ENCODE data around the gene ARPP21. TPM values are rescaled to one million over a fixed set of nuclear protein-coding genes. Genes with fewer than 3 reads are reported as not detected.

Gene ARPP21
- polyA plus RNA-seq, 1 donor: 219 TPM

DNA sequence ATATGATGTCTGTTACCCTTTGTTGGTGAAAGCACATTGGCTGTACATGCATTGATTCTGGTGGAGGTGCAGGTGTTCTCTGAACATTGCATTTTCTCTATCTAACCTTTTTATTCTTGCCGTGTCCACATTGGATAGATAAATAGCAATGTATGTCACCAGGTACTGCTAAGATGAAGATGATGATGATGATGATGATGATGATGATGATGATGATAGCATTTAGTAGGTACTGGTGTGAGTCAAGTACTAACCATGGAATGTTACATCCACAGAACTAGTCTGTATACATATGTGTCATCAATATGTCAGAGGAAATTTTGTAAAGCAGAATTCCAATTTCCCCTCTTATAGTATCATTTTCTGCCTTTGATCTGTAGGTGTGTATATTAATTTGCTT, 36.3 kb downstream of the ARPP21 start:
- DNase-seq (ENCODE audit: low read depth): no peak

DNA sequence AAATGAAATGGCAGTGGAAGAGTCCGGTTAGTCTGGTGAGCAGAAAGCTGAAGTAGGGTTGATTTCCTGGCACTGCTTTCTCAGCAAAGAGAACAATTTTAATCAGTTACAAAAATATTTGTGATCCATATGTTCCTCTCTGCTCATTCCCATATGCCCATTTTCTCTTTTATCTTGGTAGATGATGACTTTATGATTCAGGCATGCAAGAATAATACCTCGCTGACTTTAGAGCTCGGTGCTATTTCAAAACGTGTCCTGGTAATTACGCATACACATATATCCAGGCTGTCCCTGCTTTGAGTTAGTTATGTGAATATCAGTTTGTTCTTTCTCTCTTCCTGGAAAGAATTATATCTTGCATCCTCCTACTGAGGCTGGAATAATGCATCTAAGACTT, 38.5 kb downstream of the ARPP21 start:
- no peak for DNase-seq (ENCODE audit: low read depth)

DNA sequence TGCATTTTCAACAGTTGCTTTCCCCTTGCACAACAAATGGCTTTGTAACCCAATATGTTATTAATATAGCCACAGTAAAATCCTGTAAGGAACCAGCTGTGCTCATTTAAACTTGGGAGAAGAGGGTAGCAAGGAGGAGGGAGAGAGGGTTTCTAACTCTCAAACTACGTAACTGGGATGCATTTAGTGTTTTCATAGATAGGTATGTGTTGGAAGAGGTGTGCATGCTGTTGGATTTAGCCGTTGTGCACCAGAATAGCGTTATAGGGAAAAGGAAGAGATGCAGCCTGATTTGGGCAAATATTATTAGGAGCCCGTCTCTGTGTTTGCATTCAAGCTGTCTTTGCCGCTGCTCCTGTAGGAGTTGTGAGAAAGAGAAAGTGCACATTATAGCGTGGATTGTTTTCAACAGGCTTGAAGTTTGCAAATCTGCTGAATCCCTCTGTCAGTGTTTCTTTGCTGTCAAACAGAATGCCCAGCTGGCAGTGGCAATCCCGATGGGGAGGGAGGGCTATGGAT, 39.4 kb downstream of the ARPP21 start:
- no peak for DNase-seq (ENCODE audit: low read depth)

DNA sequence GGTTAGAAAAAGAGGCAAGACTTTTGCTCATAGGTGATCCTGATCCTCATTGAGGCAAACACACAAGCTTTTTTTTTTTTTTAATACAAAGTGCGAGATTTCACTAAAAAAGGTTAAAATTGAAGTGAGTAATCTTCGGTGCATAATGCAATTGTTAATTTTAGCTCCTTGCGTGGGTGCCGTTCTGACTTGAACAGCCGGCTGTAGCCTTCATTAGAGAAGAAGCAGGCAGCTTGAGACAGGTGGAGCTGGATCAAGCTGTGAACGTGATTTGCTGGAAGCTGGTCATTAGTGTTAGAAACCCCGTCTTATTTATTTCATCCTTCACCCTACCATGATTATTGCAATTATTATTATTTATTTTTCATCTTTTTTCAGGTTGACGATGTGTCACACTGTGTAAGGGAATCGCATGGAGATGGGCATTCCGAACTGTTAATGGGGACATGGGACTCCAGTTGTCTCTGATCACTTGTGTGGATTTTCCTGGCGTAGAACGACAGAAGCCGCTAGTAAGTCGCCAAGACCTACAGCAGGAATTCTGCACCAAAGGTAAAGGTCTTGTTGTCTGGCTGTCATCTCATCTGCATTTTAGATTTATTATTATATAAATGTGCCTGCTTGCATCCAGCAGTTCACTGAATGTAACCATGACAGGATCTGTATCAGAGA, 40.2 kb downstream of the ARPP21 start:
- DNase-seq (ENCODE audit: low read depth): no peak

DNA sequence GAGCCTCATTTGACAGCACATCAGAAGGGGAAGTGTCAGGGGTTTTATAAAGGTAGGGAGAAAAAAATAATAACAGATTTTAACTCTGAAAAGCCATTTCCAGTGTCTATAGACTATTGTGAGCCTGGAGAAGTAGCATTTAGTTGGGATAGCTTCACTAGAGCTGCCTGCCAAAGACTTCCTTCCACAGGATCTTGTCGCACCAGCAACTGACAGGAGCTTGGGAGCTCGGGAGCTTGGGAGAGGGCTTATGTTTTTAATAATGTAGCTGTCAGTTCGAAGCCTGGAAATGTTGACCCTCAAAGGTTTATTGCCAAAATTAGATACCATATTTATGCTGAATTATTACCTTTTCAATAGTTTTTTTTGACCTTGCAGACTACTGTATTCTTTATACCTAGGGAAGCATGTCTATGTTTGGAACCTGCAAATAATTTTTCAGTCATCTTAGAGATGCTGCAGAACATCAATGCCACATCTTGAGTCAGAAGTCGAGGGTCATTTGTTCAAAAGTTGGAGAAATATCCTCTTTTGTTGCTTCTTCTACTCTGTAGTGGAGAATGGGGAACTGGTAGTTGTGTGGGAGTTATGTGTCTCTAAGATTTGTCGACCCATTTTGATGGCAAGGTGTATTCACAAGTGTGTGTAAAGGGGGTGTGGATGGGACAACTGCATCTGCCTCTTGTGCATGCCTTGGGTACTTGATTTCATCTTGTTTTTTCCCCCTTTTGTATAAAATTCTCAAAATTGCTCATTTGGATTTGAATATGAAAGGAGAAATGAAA, 41.7 kb downstream of the ARPP21 start:
- no peak for DNase-seq (ENCODE audit: low read depth)

DNA sequence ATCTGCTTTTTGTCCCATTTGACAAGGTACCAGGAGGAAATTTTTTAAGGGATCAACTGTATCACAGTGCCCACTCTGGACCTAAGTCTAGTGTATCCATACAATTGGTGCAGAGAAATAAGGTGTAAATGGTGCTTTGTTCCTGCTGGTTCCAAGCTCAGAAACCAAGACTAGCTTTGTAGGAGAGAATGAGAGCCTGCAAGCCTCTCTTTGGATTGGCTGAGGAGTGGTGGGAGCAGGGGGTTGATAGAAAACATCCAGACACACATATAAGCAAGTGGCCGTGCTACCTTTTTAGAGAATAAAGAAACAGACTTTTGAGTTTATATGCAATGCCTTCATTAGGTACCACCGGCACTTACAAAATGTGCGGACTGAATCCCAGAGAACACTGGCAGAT, 45.8 kb downstream of the ARPP21 start:
- DNase-seq (ENCODE audit: low read depth): no peak

DNA sequence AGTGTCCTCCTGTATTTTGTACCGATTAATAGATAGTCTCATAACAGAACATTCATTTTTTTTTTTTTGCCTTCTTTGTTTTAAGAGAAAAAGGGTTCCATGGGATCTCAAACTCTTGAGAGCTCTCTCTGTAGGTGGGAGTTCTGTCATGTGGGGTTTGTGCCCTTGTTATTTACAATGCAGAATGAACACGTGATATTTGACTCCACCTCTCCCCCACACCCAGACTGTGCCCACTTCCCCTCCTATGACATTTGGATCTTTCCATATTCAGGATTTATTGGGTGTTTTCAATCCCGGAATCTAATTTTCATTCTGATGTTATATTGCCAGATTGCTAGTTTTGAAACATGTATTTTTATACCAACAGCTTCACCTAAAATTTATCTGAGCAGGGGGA, 49.5 kb downstream of the ARPP21 start:
- DNase-seq (ENCODE audit: low read depth): no peak

DNA sequence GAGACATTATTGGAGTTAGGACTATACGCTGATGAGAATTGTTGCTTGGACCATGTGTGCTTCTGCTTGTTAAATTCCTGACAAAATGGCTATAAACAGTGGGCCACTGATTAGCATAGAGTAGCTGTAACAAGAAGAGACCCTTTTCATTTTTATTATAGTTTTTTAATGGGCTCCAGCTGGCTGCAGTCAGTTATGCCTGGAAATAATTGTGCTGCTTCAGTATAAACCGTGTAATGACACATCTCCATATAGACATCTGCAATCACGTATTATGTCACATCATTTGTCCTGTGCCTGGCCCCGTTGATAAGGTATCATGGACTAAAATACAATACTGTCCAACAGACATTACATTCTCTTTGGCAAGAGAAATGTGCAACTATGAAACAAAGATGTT, 50.9 kb downstream of the ARPP21 start:
- no peak for DNase-seq (ENCODE audit: low read depth)

DNA sequence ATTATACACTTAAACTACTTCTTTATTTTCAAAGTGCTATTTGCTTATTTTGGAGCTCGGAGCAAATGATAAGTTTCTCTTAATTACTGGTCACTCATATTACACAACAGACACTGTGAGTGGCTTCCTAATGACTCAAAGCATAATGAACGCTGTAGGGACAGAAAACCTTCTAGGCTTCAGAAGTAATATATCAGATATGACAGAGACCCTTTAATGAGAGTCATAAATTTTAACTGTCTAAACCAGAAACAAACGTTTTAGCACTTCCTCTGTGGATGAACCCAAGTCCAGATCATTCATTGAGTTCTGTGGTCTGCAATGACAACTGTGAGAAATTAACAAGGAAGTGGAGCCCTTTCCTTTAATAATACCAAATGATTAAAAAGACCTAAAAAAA, 66.6 kb downstream of the ARPP21 start:
- no peak for DNase-seq (ENCODE audit: low read depth)

DNA sequence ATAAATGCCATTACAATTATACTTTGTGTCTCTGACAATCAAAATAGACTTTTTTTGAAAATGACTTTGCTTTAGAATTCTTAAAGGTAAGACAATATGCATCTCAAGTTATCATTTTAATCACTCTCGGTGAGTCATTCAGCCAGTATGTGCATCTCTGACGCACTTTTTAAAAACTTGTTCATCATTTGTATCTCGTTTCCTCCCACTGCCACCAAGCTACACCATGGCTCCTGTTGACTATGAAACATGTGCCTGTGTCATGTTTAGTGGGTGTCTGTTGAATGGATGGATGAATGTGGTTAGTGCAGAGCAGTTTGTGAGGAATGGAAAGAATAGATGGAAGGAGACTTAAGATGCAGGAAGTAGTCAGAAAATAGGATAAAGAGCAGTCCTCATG, 68.6 kb downstream of the ARPP21 start:
- no peak for DNase-seq (ENCODE audit: low read depth)

DNA sequence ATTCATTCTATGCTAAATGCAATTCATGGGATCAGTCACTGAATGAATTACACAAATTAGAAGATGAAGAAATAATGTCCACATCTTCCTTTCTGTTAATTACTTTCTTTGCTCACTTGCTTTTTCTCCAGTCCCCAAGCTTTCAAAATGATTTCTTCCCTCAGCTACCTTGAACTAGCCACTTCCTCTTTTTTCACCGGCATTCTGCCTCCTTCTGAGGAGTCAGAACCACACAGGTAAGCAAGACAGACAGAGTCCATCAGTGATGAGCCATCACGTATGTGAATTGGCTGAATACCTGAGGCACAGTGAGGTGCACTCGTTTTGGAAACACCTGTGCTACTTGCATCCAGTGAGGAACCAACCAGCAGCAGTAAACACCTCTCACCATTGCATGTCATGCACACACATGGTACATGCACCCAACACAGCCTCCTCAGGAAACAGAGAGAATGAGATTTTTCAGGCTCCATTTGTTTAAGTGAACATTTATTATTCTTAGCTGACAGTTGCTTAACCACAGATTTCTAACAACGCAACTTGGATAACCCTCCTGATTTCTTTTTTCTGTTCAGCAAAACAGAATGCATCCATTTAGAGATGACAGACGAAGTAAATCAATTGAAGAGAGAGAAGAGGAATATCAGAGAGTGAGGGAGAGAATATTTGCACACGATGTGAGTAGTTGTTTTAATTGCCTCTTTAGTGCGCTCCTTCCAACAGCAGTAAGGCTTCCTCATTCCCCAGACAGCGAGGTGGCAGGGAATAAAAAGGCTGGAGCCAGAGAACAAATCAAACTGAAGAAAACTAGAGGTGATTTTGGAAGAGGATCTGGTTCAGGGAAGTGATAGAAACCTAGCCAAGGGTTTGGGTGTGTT, 69.3 kb downstream of the ARPP21 start:
- DNase-seq (ENCODE audit: low read depth): no peak

DNA sequence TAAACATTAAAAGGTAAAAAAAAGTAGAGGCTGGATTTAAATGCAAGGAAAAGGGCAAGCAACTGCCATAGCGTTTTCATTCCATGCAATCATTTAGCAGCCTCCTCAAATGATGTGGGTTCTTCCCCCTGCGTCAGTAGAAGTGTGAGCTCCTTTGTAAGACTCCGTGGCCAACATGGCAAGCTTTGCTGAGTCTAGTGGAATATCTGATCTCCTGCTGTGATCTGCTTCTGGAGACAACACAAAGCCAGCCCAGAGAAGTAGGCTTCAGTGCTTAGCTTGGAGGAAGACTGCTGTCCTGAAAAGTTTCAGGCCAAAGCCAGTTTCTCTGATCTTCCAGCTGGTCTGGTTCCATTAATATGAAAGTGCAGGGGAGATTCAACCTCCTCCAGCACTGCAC, 70.4 kb downstream of the ARPP21 start:
- no peak for DNase-seq (ENCODE audit: low read depth)

DNA sequence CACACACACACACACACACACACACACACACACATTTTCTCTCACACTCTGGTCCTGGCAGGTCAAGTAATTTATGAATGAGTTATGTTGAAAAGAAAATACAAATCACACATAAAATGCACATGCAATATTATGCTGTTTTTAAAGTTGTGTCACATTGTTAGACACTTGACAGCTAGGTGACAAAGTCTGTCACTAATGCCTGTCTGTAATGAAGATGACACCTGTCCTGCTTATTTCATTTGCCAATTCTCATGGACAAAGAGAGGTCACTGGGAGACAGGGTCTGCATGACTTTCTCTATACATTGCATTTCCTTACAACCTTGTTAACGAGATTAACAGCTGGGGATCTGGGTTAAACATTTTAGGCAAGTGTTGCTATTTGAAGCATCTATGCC, 71.2 kb downstream of the ARPP21 start:
- DNase-seq (ENCODE audit: low read depth): no peak

DNA sequence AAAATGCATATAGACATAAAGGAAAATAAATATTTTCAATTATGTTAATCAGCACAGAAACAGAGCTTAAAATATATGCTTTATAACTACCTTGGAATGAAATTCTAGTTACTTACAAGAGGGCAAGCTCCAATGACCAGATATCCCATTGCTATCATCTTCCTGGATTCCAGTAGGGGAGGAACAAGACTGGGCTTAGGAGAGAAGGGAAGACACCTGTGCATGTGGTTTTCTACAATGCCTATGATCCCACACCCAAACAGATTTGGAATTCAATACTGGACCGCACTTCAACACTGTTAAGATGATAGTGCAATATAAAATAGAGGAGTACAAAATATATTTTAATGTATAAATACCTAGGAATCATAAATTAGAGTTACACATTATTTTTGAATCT, 79.6 kb downstream of the ARPP21 start:
- DNase-seq (ENCODE audit: low read depth): no peak

DNA sequence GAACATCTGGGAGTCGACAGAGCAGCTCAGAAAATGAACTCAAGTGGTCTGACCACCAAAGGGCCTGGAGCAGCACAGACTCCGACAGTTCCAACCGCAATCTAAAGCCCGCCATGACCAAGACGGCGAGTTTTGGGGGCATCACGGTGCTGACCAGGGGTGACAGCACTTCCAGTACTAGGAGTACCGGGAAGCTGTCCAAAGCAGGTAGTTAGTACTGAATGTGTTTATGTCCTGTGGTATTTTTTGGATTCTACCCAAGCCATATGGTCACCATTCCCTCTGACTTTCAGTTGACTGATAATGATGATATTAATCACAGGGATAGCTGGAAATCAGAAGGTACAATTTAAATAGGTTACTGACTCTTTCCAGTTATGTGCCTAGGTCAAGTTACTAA, 82.3 kb downstream of the ARPP21 start:
- no peak for DNase-seq (ENCODE audit: low read depth)

DNA sequence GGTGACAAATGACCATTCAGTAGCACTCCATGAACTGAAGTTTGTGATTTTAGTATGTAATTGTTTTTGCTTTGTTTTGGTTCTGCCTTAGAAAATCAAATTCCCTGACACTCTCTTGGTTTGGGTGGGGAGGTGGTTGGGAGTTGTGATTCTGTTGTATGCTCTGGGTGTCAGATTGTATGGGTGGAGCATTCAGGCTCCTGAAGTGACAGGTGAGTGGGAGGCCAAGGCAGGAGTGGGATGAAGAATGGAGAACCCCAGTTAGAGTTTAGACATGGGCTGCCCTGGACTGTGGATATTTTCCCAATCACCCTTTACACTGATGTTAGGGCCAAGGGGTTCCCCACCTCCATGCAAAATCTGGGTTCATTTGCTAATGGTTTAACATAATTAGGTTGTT, 83.6 kb downstream of the ARPP21 start:
- no peak for DNase-seq (ENCODE audit: low read depth)

DNA sequence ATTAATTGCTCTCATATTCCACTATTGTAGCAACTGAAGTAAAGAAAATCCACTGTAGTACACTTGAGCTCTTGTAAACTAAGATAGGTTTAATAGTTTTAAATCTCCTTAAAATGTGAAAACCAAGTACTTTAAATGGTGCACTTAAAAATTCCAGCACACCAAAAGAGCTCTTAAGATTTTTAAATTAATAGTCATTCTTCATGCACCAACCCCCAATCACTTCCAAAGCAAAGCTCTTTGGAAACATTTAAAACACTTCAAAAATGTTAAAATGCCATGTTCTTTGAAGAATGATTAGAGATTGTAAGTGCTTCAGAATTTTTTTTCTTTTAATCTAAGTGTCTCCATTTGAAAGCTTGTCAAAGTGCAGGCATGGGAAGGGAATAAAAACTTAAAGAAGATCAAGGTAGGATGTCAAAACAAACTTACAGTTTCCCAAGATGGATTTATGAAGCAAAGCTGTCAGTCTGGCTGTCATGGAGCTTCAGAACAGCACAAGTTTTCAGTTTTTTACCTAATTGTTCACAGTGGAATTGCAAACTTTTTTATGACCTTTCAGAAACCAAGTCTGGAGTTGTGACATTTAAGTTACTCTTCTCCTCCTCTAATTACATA, 84.3 kb downstream of the ARPP21 start:
- DNase-seq (ENCODE audit: low read depth): no peak

DNA sequence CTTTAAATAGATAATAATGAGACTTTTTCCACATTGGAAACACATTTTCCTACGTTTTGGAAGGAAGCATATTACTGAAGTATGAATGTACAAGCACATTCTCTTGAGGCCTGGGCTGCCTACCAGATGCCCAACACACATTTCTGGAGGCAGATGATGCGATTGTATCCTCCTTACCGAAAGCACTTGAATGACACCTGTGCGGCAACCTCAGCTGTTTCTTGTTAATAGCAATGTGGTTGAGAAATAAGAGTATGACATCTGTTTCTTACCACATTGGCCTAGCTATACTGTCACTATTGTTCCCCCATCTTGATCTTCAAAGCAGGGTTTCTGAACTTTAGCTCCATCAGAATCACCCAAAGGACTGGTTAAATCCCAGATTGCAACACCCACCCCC, 84.8 kb downstream of the ARPP21 start:
- DNase-seq (ENCODE audit: low read depth): no peak

DNA sequence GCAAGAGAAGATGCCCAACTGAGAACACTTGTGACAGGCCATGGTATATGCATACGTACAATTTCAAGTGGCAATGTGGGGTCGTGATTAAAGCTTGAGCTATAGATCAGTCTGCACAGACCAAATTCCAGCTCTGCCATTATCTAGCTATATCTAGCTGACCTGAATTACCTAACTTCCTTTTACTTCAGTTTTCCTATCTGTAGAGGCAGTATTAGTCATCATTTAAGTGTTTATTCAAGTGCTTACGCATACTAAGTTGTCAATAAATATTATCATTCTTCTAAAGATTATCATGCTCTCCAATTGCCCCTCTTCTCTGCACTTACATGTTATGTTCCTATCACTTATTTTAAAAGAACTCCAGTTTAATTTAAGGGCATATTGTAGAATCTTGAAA, 87.9 kb downstream of the ARPP21 start:
- no peak for DNase-seq (ENCODE audit: low read depth)

DNA sequence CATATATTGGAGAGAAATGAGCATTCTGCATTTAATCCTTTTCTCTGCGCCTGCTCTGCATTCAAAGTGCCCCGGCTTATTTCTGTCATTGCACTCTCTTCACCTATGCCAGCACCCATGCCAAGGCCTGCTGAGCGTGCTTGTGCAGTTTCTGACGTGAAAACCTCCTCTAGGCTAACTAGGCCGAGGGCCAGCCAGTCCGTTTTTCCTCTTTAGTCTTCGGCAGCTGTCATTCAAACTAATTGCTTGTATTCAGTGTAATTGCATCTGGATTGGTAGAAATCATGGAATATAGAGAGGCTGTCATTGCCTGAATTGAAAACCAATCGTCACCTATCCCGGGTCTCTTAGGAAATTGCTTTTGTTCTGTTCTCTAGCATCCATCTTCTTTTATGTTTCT, 94.0 kb downstream of the ARPP21 start:
- no peak for DNase-seq (ENCODE audit: low read depth)

DNA sequence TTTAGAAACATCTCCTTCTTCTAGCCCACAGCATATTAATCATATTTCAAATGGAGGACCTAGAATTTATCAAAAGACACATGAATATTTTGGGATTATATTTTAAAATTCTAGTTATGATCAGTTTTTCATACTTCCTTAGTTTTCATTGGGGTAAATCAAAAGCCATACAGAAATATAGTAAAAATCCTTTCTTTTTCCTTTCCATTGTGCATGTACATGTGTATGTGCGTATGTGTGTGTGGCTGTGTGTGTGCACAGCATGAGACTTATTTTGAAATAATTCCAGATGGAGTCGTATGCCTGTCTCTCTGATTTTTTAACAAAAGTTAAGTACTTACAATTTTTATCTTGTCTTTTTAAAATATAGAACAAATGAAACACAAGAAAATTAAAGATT, 94.5 kb downstream of the ARPP21 start:
- no peak for DNase-seq (ENCODE audit: low read depth)

DNA sequence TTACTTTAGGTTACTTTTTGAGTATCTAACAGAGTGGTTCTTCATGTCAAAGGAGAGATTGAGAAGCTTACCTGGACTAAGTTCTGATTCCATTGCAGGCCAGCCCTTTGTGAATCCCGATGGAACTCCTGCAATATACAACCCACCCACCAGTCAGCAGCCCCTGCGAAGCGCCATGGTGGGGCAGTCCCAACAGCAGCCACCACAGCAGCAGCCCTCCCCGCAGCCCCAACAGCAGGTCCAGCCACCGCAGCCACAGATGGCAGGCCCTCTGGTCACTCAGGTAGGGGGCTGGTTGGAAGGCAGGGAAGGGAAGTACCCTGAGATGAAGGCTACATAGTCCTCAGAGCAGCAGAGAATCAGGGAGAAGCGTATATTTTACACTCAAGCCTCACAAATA, 97.8 kb downstream of the ARPP21 start:
- no peak for DNase-seq (ENCODE audit: low read depth)
